ENCODE data around the gene GLB1L2.
"Not testable (repeated sequence)": the region's sequence is repeated elsewhere in the genome, so short reads cannot be mapped to it uniquely, and the experiment has no call there.

GLB1L2 gene

DNA sequence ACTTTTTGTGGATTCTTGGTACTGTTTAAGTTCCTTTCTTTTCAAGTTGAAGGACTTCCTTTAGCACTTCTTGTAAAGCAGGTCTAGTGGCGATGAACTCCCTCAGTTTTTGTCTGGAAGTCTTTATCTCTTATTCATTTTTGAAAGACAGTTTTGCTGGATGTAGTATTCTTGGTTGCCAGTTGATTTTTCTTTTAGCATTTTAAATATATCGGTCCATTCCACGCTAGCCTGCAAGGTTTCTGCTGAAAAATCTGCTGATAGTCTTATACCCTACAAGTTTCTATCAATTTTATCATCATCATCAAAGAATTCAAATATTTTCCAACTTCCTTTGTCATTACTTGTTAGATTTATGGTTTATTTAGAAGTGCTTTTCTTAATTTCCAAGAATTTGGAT lies 14.7 kb upstream of the GLB1L2 start:
- Histone ChIP-seq H3K4me1 (ENCODE audit: insufficient read depth, low read length) (no peaks in the 10 kb centered on the region), H3K27me3 (ENCODE audit: insufficient read depth, low read length, poor library complexity) (no peaks in the 10 kb centered on the region), H3K4me3 (ENCODE audit: low read depth in 1 of 2, low read length in 2 of 2) (no peak overlapping the region), H2AFZ (ENCODE audit: low read depth, low read length) (no peak overlapping the region), H3K79me2 (ENCODE audit: insufficient read depth, low read length) (no peaks in the 10 kb centered on the region), H4K20me1 (ENCODE audit: insufficient read depth, low read length) (no peaks in the 10 kb centered on the region), H3K36me3 (ENCODE audit: insufficient read depth, low read length) (no peaks in the 10 kb centered on the region), H3K4me2 (ENCODE audit: insufficient read depth, low read length) (no peak overlapping the region), H3K9ac (ENCODE audit: low read depth, low read length) (no peak overlapping the region), H3K27ac (ENCODE audit: low read length) (no peak overlapping the region), H3K9me3 (ENCODE audit: insufficient read depth, low read length, severe bottlenecking) (peaks cover 11% of the 10 kb centered on the region)
- no peak for TF ChIP-seq EZH2 (IDR thresholded peaks at IDR 0.05; ENCODE audit: borderline replicate concordance, low read depth, low read length, severe bottlenecking)
- TF ChIP-seq, protein P1, sequence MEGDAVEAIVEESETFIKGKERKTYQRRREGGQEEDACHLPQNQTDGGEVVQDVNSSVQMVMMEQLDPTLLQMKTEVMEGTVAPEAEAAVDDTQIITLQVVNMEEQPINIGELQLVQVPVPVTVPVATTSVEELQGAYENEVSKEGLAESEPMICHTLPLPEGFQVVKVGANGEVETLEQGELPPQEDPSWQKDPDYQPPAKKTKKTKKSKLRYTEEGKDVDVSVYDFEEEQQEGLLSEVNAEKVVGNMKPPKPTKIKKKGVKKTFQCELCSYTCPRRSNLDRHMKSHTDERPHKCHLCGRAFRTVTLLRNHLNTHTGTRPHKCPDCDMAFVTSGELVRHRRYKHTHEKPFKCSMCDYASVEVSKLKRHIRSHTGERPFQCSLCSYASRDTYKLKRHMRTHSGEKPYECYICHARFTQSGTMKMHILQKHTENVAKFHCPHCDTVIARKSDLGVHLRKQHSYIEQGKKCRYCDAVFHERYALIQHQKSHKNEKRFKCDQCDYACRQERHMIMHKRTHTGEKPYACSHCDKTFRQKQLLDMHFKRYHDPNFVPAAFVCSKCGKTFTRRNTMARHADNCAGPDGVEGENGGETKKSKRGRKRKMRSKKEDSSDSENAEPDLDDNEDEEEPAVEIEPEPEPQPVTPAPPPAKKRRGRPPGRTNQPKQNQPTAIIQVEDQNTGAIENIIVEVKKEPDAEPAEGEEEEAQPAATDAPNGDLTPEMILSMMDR (IDR thresholded peaks at IDR 0.05; ENCODE audit: borderline replicate concordance, extremely low read depth, low read length, poor library complexity, severe bottlenecking), result no peak
- ATAC-seq (ENCODE audit: insufficient read depth, low read depth), result no peak
- no peak for DNase-seq

DNA sequence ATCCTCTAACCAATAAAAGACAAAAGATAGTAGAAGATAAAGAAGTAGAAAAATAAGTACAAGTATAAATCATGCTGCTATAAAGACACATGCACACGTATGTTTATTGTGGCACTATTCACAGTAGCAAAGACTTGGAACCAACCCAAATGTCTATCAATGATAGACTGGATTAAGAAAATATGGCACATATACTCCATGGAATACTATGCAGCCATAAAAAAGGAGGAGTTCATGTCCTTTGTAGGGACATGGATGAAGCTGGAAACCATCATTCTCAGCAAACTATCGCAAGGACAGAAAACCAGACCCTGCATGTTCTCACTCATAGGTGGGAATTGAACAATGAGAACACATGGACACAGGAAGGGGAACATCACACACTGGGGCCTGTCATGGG lies 10.4 kb upstream of the GLB1L2 start:
- not testable (repeated sequence) for H3K4me2 ChIP-seq (ENCODE audit: insufficient read depth, low read length); H3K4me3 ChIP-seq (ENCODE audit: low read depth in 1 of 2, low read length in 2 of 2); DNase-seq; H3K4me1 ChIP-seq (ENCODE audit: insufficient read depth, low read length); H3K27me3 ChIP-seq (ENCODE audit: insufficient read depth, low read length, poor library complexity); H4K20me1 ChIP-seq (ENCODE audit: insufficient read depth, low read length); H3K9ac ChIP-seq (ENCODE audit: low read depth, low read length); ATAC-seq (ENCODE audit: insufficient read depth, low read depth); H3K27ac ChIP-seq (ENCODE audit: low read length); H2AFZ ChIP-seq (ENCODE audit: low read depth, low read length); H3K36me3 ChIP-seq (ENCODE audit: insufficient read depth, low read length); H3K79me2 ChIP-seq (ENCODE audit: insufficient read depth, low read length)
- peaks cover 11% of the 10 kb centered on the region for H3K9me3 ChIP-seq (ENCODE audit: insufficient read depth, low read length, severe bottlenecking)

DNA sequence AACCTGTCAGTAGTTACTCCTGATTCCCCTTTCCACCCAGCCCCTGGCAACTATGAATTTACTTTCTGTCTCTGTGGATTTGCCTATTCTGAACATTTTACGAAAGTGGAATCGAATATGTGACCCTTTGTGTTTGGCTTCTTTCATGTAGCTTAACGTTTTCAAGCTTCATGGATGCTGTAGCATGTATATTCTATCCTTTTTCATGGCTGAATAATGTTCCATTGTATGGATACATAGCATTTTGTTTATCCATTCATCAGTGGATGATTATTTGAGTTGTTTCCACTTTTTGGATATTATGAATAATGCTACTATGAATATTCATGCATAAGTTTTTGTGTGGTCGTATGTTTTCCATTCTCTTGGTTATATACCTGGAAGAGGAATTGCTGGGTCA lies 9.2 kb upstream of the GLB1L2 start:
- Histone ChIP-seq H3K4me1 (ENCODE audit: insufficient read depth, low read length) (no peaks in the 10 kb centered on the region), H3K9ac (ENCODE audit: low read depth, low read length) (no peak overlapping the region), H3K4me3 (ENCODE audit: low read depth in 1 of 2, low read length in 2 of 2) (no peak overlapping the region), H2AFZ (ENCODE audit: low read depth, low read length) (no peak overlapping the region), H3K4me2 (ENCODE audit: insufficient read depth, low read length) (no peak overlapping the region), H3K27me3 (ENCODE audit: insufficient read depth, low read length, poor library complexity) (no peaks in the 10 kb centered on the region), H3K9me3 (ENCODE audit: insufficient read depth, low read length, severe bottlenecking) (peaks cover 3% of the 10 kb centered on the region), H3K36me3 (ENCODE audit: insufficient read depth, low read length) (no peaks in the 10 kb centered on the region), H3K79me2 (ENCODE audit: insufficient read depth, low read length) (no peaks in the 10 kb centered on the region), H3K27ac (ENCODE audit: low read length) (no peak overlapping the region), H4K20me1 (ENCODE audit: insufficient read depth, low read length) (no peaks in the 10 kb centered on the region)
- DNase-seq, result no peak
- no peak for ATAC-seq (ENCODE audit: insufficient read depth, low read depth)
- TF ChIP-seq, protein P1 (IDR thresholded peaks at IDR 0.05; ENCODE audit: borderline replicate concordance, extremely low read depth, low read length, poor library complexity, severe bottlenecking), result no peak

DNA sequence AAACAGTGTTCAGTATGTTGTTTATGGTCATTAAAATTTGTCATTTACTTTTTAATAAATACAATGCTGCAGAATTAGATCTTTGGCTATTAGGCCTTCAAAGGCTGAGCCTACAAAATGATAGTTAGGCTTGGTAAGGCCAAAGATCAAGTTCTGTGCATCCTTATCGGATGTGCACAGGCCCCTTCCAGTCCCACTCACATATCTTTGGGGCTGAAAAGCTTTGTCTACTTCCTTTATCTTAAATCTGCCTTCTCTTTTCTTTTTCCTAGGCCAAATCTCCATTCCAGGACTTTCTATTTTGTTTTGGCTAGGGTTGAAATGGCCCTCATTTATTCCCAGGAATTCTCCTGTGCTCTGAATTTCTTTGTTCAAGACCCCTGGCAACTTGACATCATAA lies 3.4 kb upstream of the GLB1L2 start:
- Histone ChIP-seq H3K79me2 (ENCODE audit: insufficient read depth, low read length) (no peaks in the 10 kb centered on the region), H3K27ac (ENCODE audit: low read length) (no peak overlapping the region), H3K4me2 (ENCODE audit: insufficient read depth, low read length) (no peak overlapping the region), H3K9me3 (ENCODE audit: insufficient read depth, low read length, severe bottlenecking) (no peaks in the 10 kb centered on the region), H3K27me3 (ENCODE audit: insufficient read depth, low read length, poor library complexity) (peaks cover 12% of the 10 kb centered on the region), H4K20me1 (ENCODE audit: insufficient read depth, low read length) (no peaks in the 10 kb centered on the region), H3K36me3 (ENCODE audit: insufficient read depth, low read length) (no peaks in the 10 kb centered on the region), H3K4me3 (ENCODE audit: low read depth in 1 of 2, low read length in 2 of 2) (no peak overlapping the region), H2AFZ (ENCODE audit: low read depth, low read length) (no peak overlapping the region), H3K9ac (ENCODE audit: low read depth, low read length) (no peak overlapping the region), H3K4me1 (ENCODE audit: insufficient read depth, low read length) (peaks cover 24% of the 10 kb centered on the region)
- DNase-seq (no peak), ATAC-seq (ENCODE audit: insufficient read depth, low read depth) (no peak)
- TF ChIP-seq, protein P1 (IDR thresholded peaks at IDR 0.05; ENCODE audit: borderline replicate concordance, extremely low read depth, low read length, poor library complexity, severe bottlenecking), result no peak
- no peak for TF ChIP-seq EZH2 (IDR thresholded peaks at IDR 0.05; ENCODE audit: borderline replicate concordance, low read depth, low read length, severe bottlenecking)

Measured in DND-41 (cell line).